ENCODE data around the gene RAB4B.
"Not testable (repeated sequence)": the region's sequence is repeated elsewhere in the genome, so short reads cannot be mapped to it uniquely, and the experiment has no call there.

Gene RAB4B

GRCh38 chr19:40777937-40778705 is at the start of gene RAB4B:
RAB4B (plus strand) TSS chr19:40778247; CDS start chr19:40778376, 129 bp downstream.
- peak; percentile 99 for DNase-seq

GRCh38 chr19:40730065-40730464 is 48.0 kb upstream of the RAB4B start:
- not testable (repeated sequence) for DNase-seq

GRCh38 chr19:40732304-40732703 is 45.7 kb upstream of the RAB4B start:
- not testable (repeated sequence) for DNase-seq

GRCh38 chr19:40733149-40733548 is 44.9 kb upstream of the RAB4B start:
- DNase-seq, result no peak

- DNase-seq, result no peak
These were observed 42.9 kb upstream of the RAB4B start for GRCh38 chr19:40735013-40735771.

- DNase-seq, result no peak
These were observed 41.4 kb upstream of the RAB4B start for GRCh38 chr19:40736661-40737060.

- no peak for DNase-seq
These were observed 40.9 kb upstream of the RAB4B start for GRCh38 chr19:40737102-40737644.

- no peak for DNase-seq
These were observed 38.8 kb upstream of the RAB4B start for GRCh38 chr19:40739030-40739839.

- DNase-seq, result no peak
These were observed 38.0 kb upstream of the RAB4B start for GRCh38 chr19:40739871-40740703.

- no peak for DNase-seq
These were observed 37.3 kb upstream of the RAB4B start for GRCh38 chr19:40740747-40741146.

- DNase-seq, result no peak
These were observed 36.3 kb upstream of the RAB4B start for GRCh38 chr19:40741527-40742390.

GRCh38 chr19:40742477-40742876 is 35.6 kb upstream of the RAB4B start:
- DNase-seq, result no peak

GRCh38 chr19:40742886-40743285 is 35.2 kb upstream of the RAB4B start:
- no peak for DNase-seq

GRCh38 chr19:40743926-40744325 is 34.1 kb upstream of the RAB4B start:
- no peak for DNase-seq

- no peak for DNase-seq
These were observed 33.3 kb upstream of the RAB4B start for GRCh38 chr19:40744554-40745401.

GRCh38 chr19:40745402-40745780 is 32.7 kb upstream of the RAB4B start:
- DNase-seq, result no peak

- DNase-seq, result no peak
These were observed 30.5 kb upstream of the RAB4B start for GRCh38 chr19:40747536-40747935.

- DNase-seq, result peak; percentile 100
These were observed 27.8 kb upstream of the RAB4B start, which contains the start of gene ACTMAP for GRCh38 chr19:40750058-40750873. ACTMAP (minus strand) TSS chr19:40750477; CDS start chr19:40749803, 674 bp downstream.

Data from hematopoietic multipotent progenitor cell treated with erythropoietin and hydrocortisone succinate and interleukin-3 and kit ligand, for 8 days (in vitro differentiated cells).